Left hindlimb (tissue), 1 donor: ENCODE data around the gene PNMA6F.

ENCODE experiments used
- DNase-seq: peaks from one replicate; pipeline ENCODE4 v3.0.0-alpha.2; 2018

Gene PNMA6F

GRCh38 chrX:153321381-153322124, at the start of gene PNMA6F:
PNMA6F (minus strand) TSS chrX:153321767; CDS start chrX:153320674, 1,093 bp downstream.
- no peak for DNase-seq

GRCh38 chrX:153371256-153371655, 49.7 kb upstream of the PNMA6F start:
- no peak for DNase-seq

- no peak for DNase-seq
These were observed 48.9 kb upstream of the PNMA6F start for GRCh38 chrX:153370293-153371055.

GRCh38 chrX:153366878-153367538, 45.4 kb upstream of the PNMA6F start:
- DNase-seq: no peak

- DNase-seq: no peak
These were observed 44.6 kb upstream of the PNMA6F start for GRCh38 chrX:153366119-153366518.

GRCh38 chrX:153365670-153366069, 44.1 kb upstream of the PNMA6F start:
- DNase-seq: no peak

- no peak for DNase-seq
These were observed 40.3 kb upstream of the PNMA6F start for GRCh38 chrX:153361781-153362397.

GRCh38 chrX:153357877-153358276, 36.3 kb upstream of the PNMA6F start:
- DNase-seq: no peak

GRCh38 chrX:153353416-153353815, 31.8 kb upstream of the PNMA6F start:
- no peak for DNase-seq

- DNase-seq: no peak
These were observed 31.3 kb upstream of the PNMA6F start for GRCh38 chrX:153352858-153353257.

GRCh38 chrX:153351981-153352380, 30.4 kb upstream of the PNMA6F start:
- no peak for DNase-seq

- no peak for DNase-seq
These were observed 28.4 kb upstream of the PNMA6F start for GRCh38 chrX:153349952-153350351.

GRCh38 chrX:153348421-153348820, 26.9 kb upstream of the PNMA6F start:
- DNase-seq: no peak

- no peak for DNase-seq
These were observed 26.0 kb upstream of the PNMA6F start for GRCh38 chrX:153347530-153347929.

GRCh38 chrX:153343674-153344073, 22.1 kb upstream of the PNMA6F start:
- no peak for DNase-seq

- DNase-seq: no peak
These were observed 21.4 kb upstream of the PNMA6F start for GRCh38 chrX:153342762-153343558.

- no peak for DNase-seq
These were observed 18.5 kb upstream of the PNMA6F start for GRCh38 chrX:153340111-153340510.

GRCh38 chrX:153339662-153340061, 18.1 kb upstream of the PNMA6F start:
- DNase-seq: no peak

GRCh38 chrX:153338836-153339235, 17.3 kb upstream of the PNMA6F start:
- no peak for DNase-seq

GRCh38 chrX:153336988-153337387, 15.4 kb upstream of the PNMA6F start:
- no peak for DNase-seq

GRCh38 chrX:153336121-153336894, 14.7 kb upstream of the PNMA6F start:
- no peak for DNase-seq
